Erythroblast (primary cell): ENCODE measurements around the gene RBM5.
"Not testable (repeated sequence)": the region's sequence is repeated elsewhere in the genome, so short reads cannot be mapped to it uniquely, and the experiment has no call there.

Experiments
- DNase-seq, 2 experiments: peaks; one replicate each; lab custom pipeline; 2025; lab: John Stamatoyannopoulos, UW
- GATA1 ChIP-seq: IDR thresholded peaks from 2 replicates; pipeline ENCODE4 v1.6.1; 2011; ENCODE audit warnings: low read depth, mild to moderate bottlenecking, control low read depth, low read length, moderate library complexity
- POLR2A ChIP-seq: IDR thresholded peaks from 2 replicates; pipeline ENCODE4 v1.6.1; 2011; ENCODE audit warnings: mild to moderate bottlenecking, low read length

RBM5 gene

DNA sequence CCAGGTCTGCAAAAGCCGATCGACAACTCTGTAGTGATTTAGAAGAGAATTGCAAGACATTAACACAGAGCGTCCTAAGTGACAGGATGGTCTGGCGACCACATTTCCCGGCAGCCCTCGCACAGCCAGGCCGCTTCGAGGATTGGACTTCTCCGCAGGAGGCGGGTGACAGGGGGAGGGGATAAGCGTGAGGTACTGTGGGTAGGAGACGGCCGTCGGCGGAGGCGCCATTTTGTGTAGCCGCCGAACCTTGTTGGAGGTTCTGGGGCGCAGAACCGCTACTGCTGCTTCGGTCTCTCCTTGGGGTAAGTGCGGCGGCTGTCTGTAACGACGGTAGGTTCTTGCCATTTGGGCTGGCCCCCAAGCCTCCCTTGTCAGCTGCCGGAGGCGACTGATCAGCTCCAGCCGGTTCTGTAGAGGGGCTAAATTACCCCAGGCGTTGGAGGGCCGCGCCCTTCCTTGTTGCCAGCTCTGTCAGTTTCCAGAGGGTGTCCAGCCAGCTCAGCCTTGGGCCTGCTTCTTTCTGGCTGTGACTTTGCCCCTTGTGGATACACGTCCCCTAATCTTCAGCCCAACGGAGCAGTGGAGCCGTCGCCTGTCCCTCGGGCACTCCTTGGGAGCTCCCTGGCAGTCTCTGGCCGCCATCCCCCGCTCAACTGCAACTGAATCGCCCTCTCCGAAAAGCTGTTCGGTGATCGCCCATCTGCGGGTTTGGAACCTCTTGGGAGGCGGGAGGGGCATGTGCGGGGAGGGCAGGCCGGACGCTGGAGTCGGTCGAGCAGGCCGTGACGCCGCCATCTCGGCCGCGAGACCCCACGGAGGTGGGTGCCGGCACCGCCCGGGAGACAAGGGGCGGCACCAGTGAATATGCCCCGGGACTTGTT lies at the start of gene RBM5:
Gene RBM5, plus strand, starts transcription at position 195 of the 884 bp plus-strand sequence. CDS start 1,516 bp downstream, outside the sequence.
- peak; percentile 87 for TF ChIP-seq POLR2A
- TF ChIP-seq GATA1 = no peak
- DNase-seq = peak; percentile 94 to 95

- TF ChIP-seq POLR2A = no peak
- TF ChIP-seq GATA1 = no peak
- no peak for DNase-seq
These were observed 43.7 kb upstream of the RBM5 start for GRCh38 chr3:50044976-50045375.

DNA sequence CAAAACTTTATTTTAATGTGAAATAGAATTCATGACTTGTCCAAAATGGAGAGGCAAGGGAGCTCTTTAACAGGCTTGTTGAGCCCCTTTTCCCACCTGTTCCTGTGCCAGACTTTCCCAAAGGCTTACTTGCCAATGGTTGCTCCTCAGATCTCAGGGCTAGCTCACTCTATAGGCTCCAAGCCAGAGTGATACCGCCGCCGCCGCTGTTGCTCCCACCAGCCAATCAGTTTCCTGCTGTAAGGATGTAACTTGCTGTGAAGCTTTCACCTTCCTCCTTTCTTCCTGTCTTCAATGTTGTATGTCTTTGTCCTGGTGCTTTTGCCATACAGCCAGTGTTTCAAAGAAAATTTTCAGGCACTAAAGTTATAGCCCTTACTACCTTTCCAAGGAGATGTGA lies 41.3 kb upstream of the RBM5 start:
- TF ChIP-seq GATA1 = no peak
- no peak for TF ChIP-seq POLR2A
- no peak for DNase-seq

- TF ChIP-seq GATA1 (no peak), POLR2A (no peak)
- no peak for DNase-seq
These were observed 38.4 kb upstream of the RBM5 start for GRCh38 chr3:50050361-50050760.

- TF ChIP-seq POLR2A = no peak
- TF ChIP-seq GATA1 = no peak
- no peak for DNase-seq
These were observed 31.0 kb upstream of the RBM5 start for GRCh38 chr3:50057756-50058155.

- DNase-seq = no peak
- TF ChIP-seq POLR2A = no peak
- no peak for TF ChIP-seq GATA1
These were observed 20.6 kb upstream of the RBM5 start for GRCh38 chr3:50068134-50068533.

DNA sequence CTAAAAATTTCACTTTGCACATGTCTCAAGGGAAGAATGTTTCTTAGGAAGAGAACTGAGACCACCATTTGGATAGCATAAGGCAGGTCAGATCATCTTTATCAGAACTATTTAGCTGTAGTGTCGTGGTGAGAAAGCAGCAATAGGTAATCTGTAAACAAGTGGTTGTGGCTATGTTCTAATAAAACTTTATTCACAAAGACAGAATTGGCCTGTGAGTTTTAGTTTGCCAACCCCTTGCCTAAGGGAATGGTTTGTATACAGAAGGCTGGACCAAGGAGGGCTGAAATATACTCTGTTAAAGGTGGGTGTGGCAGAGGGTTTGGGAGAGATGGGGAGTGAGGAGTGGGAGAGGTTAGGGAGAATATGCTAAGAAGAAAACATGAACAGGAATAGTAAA lies 10.6 kb upstream of the RBM5 start:
- no peak for DNase-seq
- no peak for TF ChIP-seq POLR2A
- TF ChIP-seq GATA1 = no peak

- TF ChIP-seq POLR2A = no peak
- no peak for TF ChIP-seq GATA1
- no peak for DNase-seq
These were observed 10.1 kb upstream of the RBM5 start for GRCh38 chr3:50078622-50079021.

DNA sequence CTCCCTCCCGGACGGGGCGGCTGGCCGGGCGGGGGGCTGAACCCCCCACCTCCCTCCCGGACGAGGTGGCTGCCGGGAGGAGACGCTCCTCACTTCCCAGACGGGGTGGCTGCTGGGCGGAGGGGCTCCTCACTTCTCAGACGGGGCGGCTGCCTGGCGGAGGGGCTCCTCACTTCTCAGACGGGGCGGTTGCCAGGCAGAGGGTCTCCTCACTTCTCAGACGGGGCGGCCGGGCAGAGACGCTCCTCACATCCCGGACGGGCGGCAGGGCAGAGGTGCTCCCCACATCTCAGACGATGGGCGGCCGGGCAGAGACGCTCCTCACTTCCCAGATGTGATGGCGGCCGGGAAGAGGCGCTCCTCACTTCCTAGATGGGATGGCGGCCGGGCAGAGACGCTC lies 3.8 kb upstream of the RBM5 start:
- DNase-seq = not testable (repeated sequence)

GRCh38 chr3:50089609-50089945 lies 858 bp downstream of the RBM5 start:
- no peak for DNase-seq
- TF ChIP-seq POLR2A (no peak), GATA1 (no peak)

- DNase-seq = no peak
- TF ChIP-seq GATA1 (no peak), POLR2A (no peak)
These were observed 2.3 kb downstream of the RBM5 start for GRCh38 chr3:50090984-50091383.

- TF ChIP-seq GATA1 = no peak
- no peak for TF ChIP-seq POLR2A
- no peak for DNase-seq
These were observed 6.8 kb downstream of the RBM5 start for GRCh38 chr3:50095352-50095998.

DNA sequence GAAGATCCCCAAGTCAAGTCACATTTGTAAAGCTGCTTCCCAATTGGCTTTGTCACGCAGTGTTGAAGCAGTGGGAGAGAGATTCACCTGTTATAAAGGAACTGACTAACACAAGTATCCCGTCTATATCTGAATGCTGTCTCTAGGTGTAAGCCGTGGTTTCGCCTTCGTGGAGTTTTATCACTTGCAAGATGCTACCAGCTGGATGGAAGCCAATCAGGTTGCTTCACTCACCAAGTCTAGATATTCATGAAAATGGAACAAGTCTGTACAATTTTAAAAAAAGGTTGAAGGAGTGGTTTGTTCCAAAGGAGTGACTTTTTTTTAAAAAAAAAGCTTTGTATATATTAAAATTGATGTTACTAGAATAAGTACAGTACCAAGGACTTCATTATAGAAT lies 11.7 kb downstream of the RBM5 start:
- peak; percentile 16 to 30 for DNase-seq
- TF ChIP-seq POLR2A (no peak), GATA1 (no peak)
